Neural cell (in vitro differentiated cells): Measurements from ENCODE around the gene NFATC3. TPM values are rescaled to one million over a fixed set of nuclear protein-coding genes. Genes with fewer than 3 reads are reported as not detected.

ENCODE experiments used
- H2AFZ ChIP-seq: fragments of 200-600, 300-800 bp; sonication (generic), shearing (Covaris generic); 2 replicates; pipeline ENCODE4 v1.6.0; 2014; ENCODE audit warnings: low read depth, mild to moderate bottlenecking, antibody characterized with exemption, low read length, moderate library complexity
- H3F3A ChIP-seq: fragments of 200-600 bp; shearing (Covaris generic); 2 replicates; pipeline ENCODE4 v1.6.1; 2016; ENCODE audit warnings: mild to moderate bottlenecking, moderate library complexity, mixed read lengths, antibody characterized with exemption, low read length; ENCODE audit not compliant: insufficient read depth, poor library complexity, severe bottlenecking
- H3K27ac ChIP-seq: fragments of 200-600, 300-800 bp; sonication (generic), shearing (Covaris generic); 2 replicates; pipeline ENCODE4 v1.5.1; 2014; ENCODE audit warnings: mild to moderate bottlenecking, low read length, moderate library complexity
- H3K27me3 ChIP-seq: fragments of 300-800, 200-600 bp; sonication (generic), shearing (Covaris generic); 2 replicates; pipeline ENCODE4 v1.6.0; 2014; ENCODE audit warnings: mild to moderate bottlenecking, low read depth, low read length, moderate library complexity; ENCODE audit not compliant: insufficient read depth
- H3K36me3 ChIP-seq: fragments of 300-800, 200-600 bp; sonication (generic), shearing (Covaris generic); 2 replicates; pipeline ENCODE4 v1.5.1; 2014; ENCODE audit warnings: mild to moderate bottlenecking, antibody characterized with exemption, low read length, moderate library complexity; ENCODE audit not compliant: insufficient read depth
- H3K4me2 ChIP-seq: fragments of 300-800, 200-600 bp; sonication (generic), shearing (Covaris generic); 2 replicates; pipeline ENCODE4 v1.6.0; 2014; ENCODE audit warnings: mild to moderate bottlenecking, low read length
- H3K4me3 ChIP-seq: fragments of 300-800, 200-600 bp; sonication (generic), shearing (Covaris generic); 2 replicates; pipeline ENCODE4 v1.5.1; 2014; ENCODE audit warnings: mild to moderate bottlenecking, low read length, moderate library complexity
- H3K79me2 ChIP-seq: fragments of 200-600 bp; shearing (Covaris generic); replicated peaks from 2 replicates; pipeline ENCODE4 v1.6.0; 2014; ENCODE audit warnings: mild to moderate bottlenecking, low read length, moderate library complexity; ENCODE audit not compliant: insufficient read depth
- H3K9ac ChIP-seq: fragments of 300-800, 200-600 bp; sonication (generic), shearing (Covaris generic); 2 replicates; pipeline ENCODE4 v1.6.1; 2016; ENCODE audit warnings: mild to moderate bottlenecking, low read length, mixed read lengths
- H3K9me2 ChIP-seq: fragments of 200-600 bp; shearing (Covaris generic); 2 replicates; pipeline ENCODE4 v1.6.1; 2016; ENCODE audit warnings: mild to moderate bottlenecking, low read length, mixed read lengths; ENCODE audit not compliant: insufficient read depth
- H3K9me3 ChIP-seq: fragments of 200-600, 300-800 bp; sonication (generic), shearing (Covaris generic); 2 replicates; pipeline ENCODE4 v1.6.1; 2016; ENCODE audit warnings: mild to moderate bottlenecking, mixed run types, low read length, moderate library complexity, mixed read lengths
- H4K20me1 ChIP-seq: fragments of 200-600 bp; shearing (Covaris generic); 2 replicates; pipeline ENCODE4 v1.6.1; 2016; ENCODE audit warnings: mild to moderate bottlenecking, mixed run types; ENCODE audit not compliant: insufficient read depth
- EP300 ChIP-seq: fragments of 450-650 bp; conservative IDR thresholded peaks from 2 replicates; pipeline ENCODE4 v1.6.1; 2014; ENCODE audit warnings: antibody characterized with exemption, mild to moderate bottlenecking, moderate library complexity; ENCODE audit not compliant: poor library complexity, severe bottlenecking
- EZH2 ChIP-seq: fragments of 200-600, 300-800 bp; shearing (Covaris generic), sonication (generic); IDR thresholded peaks from 2 replicates; pipeline ENCODE4 v1.6.1; 2014; ENCODE audit warnings: antibody characterized with exemption, low read length, borderline replicate concordance, mild to moderate bottlenecking; ENCODE audit not compliant: insufficient read depth, poor library complexity, severe bottlenecking
- MXI1 ChIP-seq: fragments of 450-650 bp; conservative IDR thresholded peaks from 2 replicates; pipeline ENCODE4 v1.6.1; 2014; ENCODE audit warnings: antibody characterized with exemption, mild to moderate bottlenecking; ENCODE audit not compliant: poor library complexity, severe bottlenecking
- POLR2AphosphoS5 ChIP-seq: IDR thresholded peaks from 2 replicates; pipeline ENCODE4 v1.6.1; 2012
- RAD21 ChIP-seq: fragments of 450-650 bp; conservative IDR thresholded peaks from 2 replicates; pipeline ENCODE4 v1.6.1; 2014; ENCODE audit warnings: antibody characterized with exemption, mild to moderate bottlenecking, moderate library complexity
- SMC3 ChIP-seq: fragments of 450-650 bp; conservative IDR thresholded peaks from 2 replicates; pipeline ENCODE4 v1.6.1; 2014; ENCODE audit warnings: antibody characterized with exemption, mild to moderate bottlenecking, moderate library complexity; ENCODE audit not compliant: poor library complexity
- TAF1 ChIP-seq: IDR thresholded peaks from 2 replicates; pipeline ENCODE4 v1.6.1; 2012; ENCODE audit warnings: low read depth
- polyA plus RNA-seq: library from polyadenylated mRNA; depleted of rRNA; stranded (reverse); fragments of >200 nt; gene quantifications from 2 replicates; pipeline ENCODE4 v1.2.3, GENCODE V29; 2014
- TF ChIP-seq, protein P1 (sequence below): IDR thresholded peaks from 2 replicates; pipeline ENCODE4 v1.6.1; 2012; ENCODE audit warnings: borderline replicate concordance
- TF ChIP-seq, protein P2 (sequence below): fragments of 450-650 bp; IDR thresholded peaks from 2 replicates; pipeline ENCODE4 v1.5.1; 2014; ENCODE audit warnings: antibody characterized with exemption, mild to moderate bottlenecking, moderate library complexity; ENCODE audit not compliant: poor library complexity, severe bottlenecking

NFATC3 gene
- polyA plus RNA-seq, 1 donor from 2014 or later = 6.2 TPM

DNA sequence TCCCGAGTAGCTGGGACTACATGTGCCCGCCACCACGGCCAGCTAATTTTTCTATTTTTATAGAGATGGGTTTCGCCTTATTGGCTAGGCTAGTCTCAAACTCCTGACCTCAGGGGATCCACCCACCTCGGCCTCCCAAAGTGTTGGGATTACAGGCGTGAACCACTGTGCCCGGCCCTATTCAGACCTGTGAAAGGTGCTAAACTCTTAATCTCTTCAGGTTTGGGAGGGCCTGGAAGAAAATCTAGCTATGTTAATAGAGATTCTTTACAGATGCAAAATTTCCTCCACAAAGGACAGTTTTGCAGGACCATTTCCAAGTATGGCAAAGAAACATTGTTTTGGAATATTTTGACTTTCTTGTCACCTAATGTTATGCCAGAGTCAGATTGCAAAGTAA lies 156.9 kb downstream of the NFATC3 start:
- no peaks in the 10 kb centered on the region for H4K20me1 ChIP-seq
- no peak overlapping the region for H3K4me3 ChIP-seq
- no peak overlapping the region for H3K9ac ChIP-seq
- no peaks in the 10 kb centered on the region for H3K9me2 ChIP-seq
- H3K9me3 ChIP-seq = no peaks in the 10 kb centered on the region
- TF ChIP-seq MXI1 = no peak
- no peak overlapping the region for H3K4me2 ChIP-seq
- no peak overlapping the region for H2AFZ ChIP-seq
- H3F3A ChIP-seq = no peaks in the 10 kb centered on the region
- no peaks in the 10 kb centered on the region for H3K79me2 ChIP-seq
- no peak overlapping the region for H3K27ac ChIP-seq
- peaks cover 11% of the 10 kb centered on the region for H3K27me3 ChIP-seq
- no peaks in the 10 kb centered on the region for H3K36me3 ChIP-seq

DNA sequence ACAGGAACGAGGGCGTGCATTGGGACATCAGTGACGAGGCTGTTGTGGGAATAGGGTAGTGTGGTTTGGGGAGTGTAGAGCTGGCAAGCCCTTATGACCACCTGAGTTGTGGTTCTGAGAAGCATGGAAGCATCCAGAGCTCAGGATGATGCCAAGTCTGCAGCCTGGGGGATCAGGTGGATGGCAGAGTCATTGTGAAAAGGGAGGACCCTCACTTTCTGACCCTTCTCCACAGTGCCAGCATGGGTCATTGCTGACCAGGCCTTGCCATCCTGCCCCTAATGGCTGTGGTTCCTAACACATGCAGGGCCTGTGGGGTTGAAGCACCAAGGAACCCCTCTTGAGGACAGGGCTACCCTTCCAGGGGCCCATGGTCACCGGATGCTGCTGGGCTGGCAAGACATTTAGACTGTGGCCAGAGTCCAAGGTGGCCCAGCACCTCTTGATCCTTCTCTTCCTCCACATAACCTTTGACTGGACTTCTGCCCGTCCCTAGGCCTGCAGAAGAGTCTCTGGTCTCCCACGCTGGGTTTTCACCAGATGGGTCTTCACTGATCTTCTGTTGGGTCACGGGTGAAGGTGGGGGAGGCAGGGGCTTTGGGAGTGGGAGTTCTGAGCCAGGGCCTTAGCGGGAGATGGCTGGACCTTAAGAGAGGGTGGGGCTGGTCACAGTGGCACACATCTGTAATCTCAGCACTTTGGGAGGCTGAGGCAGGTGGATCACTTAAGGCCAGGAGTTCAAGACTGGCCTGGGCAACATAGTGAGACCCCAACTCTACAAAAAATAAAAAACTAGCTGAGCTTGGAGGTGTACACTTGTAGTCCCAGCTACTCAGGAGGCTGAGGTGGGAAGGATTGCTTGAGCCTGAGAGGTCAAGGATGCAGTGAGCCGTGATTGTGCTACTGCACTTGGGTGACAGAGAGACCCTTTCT lies 158.0 kb downstream of the NFATC3 start:
- Histone ChIP-seq H3K79me2 (no peaks in the 10 kb centered on the region), H3K4me3 (no peak overlapping the region), H2AFZ (no peak overlapping the region), H3K27me3 (no peaks in the 10 kb centered on the region), H3K4me2 (no peak overlapping the region), H3K27ac (no peak overlapping the region), H3K9ac (no peak overlapping the region), H4K20me1 (no peaks in the 10 kb centered on the region), H3K9me2 (no peaks in the 10 kb centered on the region), H3K9me3 (no peaks in the 10 kb centered on the region), H3K36me3 (no peaks in the 10 kb centered on the region), H3F3A (no peaks in the 10 kb centered on the region)
- TF ChIP-seq EZH2 = no peak
- no peak for TF ChIP-seq TAF1
- no peak for TF ChIP-seq RAD21
- no peak for TF ChIP-seq POLR2AphosphoS5
- TF ChIP-seq, protein P1, sequence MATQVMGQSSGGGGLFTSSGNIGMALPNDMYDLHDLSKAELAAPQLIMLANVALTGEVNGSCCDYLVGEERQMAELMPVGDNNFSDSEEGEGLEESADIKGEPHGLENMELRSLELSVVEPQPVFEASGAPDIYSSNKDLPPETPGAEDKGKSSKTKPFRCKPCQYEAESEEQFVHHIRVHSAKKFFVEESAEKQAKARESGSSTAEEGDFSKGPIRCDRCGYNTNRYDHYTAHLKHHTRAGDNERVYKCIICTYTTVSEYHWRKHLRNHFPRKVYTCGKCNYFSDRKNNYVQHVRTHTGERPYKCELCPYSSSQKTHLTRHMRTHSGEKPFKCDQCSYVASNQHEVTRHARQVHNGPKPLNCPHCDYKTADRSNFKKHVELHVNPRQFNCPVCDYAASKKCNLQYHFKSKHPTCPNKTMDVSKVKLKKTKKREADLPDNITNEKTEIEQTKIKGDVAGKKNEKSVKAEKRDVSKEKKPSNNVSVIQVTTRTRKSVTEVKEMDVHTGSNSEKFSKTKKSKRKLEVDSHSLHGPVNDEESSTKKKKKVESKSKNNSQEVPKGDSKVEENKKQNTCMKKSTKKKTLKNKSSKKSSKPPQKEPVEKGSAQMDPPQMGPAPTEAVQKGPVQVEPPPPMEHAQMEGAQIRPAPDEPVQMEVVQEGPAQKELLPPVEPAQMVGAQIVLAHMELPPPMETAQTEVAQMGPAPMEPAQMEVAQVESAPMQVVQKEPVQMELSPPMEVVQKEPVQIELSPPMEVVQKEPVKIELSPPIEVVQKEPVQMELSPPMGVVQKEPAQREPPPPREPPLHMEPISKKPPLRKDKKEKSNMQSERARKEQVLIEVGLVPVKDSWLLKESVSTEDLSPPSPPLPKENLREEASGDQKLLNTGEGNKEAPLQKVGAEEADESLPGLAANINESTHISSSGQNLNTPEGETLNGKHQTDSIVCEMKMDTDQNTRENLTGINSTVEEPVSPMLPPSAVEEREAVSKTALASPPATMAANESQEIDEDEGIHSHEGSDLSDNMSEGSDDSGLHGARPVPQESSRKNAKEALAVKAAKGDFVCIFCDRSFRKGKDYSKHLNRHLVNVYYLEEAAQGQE = no peak
- TF ChIP-seq SMC3 = no peak
- no peak for TF ChIP-seq EP300
- TF ChIP-seq, protein P2, sequence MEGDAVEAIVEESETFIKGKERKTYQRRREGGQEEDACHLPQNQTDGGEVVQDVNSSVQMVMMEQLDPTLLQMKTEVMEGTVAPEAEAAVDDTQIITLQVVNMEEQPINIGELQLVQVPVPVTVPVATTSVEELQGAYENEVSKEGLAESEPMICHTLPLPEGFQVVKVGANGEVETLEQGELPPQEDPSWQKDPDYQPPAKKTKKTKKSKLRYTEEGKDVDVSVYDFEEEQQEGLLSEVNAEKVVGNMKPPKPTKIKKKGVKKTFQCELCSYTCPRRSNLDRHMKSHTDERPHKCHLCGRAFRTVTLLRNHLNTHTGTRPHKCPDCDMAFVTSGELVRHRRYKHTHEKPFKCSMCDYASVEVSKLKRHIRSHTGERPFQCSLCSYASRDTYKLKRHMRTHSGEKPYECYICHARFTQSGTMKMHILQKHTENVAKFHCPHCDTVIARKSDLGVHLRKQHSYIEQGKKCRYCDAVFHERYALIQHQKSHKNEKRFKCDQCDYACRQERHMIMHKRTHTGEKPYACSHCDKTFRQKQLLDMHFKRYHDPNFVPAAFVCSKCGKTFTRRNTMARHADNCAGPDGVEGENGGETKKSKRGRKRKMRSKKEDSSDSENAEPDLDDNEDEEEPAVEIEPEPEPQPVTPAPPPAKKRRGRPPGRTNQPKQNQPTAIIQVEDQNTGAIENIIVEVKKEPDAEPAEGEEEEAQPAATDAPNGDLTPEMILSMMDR = no peak
- TF ChIP-seq MXI1 = no peak
